Panc1 (cell line): ENCODE results near the gene NADK2. TPM values are rescaled to one million over a fixed set of nuclear protein-coding genes. Genes with fewer than 3 reads are reported as not detected.

Experiments
- ATAC-seq: fragments of 200-7000 bp; cut with Tn5 transposase; 2 replicates; pipeline ENCODE4 v1.9.1; 2020; ENCODE audit warnings: mild to moderate bottlenecking, moderate library complexity
- BruUV-seq: library from RNA; stranded (reverse); fragments of 400-500 nt; replicated peaks from 2 replicates; lab custom pipeline; 2021; lab: Mats Ljungman, UMichigan
- CTCF ChIA-PET: fragments of 300-600 bp; sonication (Branson Sonifier 250); formaldehyde crosslinking; loops from one replicate; lab custom pipeline; 2022; ENCODE audit warnings: antibody characterized with exemption; lab: Charles Lee
- POLR2A ChIA-PET: fragments of 300-600 bp; sonication (Branson Sonifier 250); formaldehyde crosslinking; loops from one replicate; lab custom pipeline; 2022; ENCODE audit warnings: antibody characterized with exemption; lab: Charles Lee
- DNase-seq: peaks from one replicate; pipeline ENCODE4 v3.0.0-alpha.2; 2010; ENCODE audit warnings: low read depth, low spot score
- H3K27ac ChIP-seq: 2 replicates; pipeline ENCODE4 v1.5.1; 2011; ENCODE audit warnings: mild to moderate bottlenecking, low read length, inconsistent platforms
- H3K27me3 ChIP-seq: fragments of 200-500 bp; sonication (Bioruptor generic); 2 replicates; pipeline ENCODE4 v1.6.0; 2014; ENCODE audit warnings: low read length, inconsistent platforms; ENCODE audit not compliant: control insufficient read depth, insufficient read depth
- H3K36me3 ChIP-seq: fragments of 200-500 bp; sonication (Bioruptor generic); 2 replicates; pipeline ENCODE4 v1.5.1; 2014; ENCODE audit warnings: inconsistent platforms, mild to moderate bottlenecking, low read length, moderate library complexity; ENCODE audit not compliant: control insufficient read depth, insufficient read depth
- H3K4me1 ChIP-seq: 2 replicates; pipeline ENCODE4 v1.5.1; 2011; ENCODE audit warnings: inconsistent platforms, mild to moderate bottlenecking, low read length, moderate library complexity; ENCODE audit not compliant: control insufficient read depth, insufficient read depth
- H3K4me3 ChIP-seq, 2 experiments: 2 replicates each; pipeline ENCODE4 v1.5.1; 2011 to 2012; ENCODE audit warnings: low read depth in 2 of 2, low read length in 2 of 2, mild to moderate bottlenecking in 2 of 2, inconsistent platforms in 1 of 2, moderate library complexity in 1 of 2
- H3K9me3 ChIP-seq: fragments of 200-500 bp; sonication (Bioruptor generic); 2 replicates; pipeline ENCODE4 v1.5.1; 2014; ENCODE audit warnings: low read depth, mild to moderate bottlenecking, inconsistent platforms, low read length, moderate library complexity; ENCODE audit not compliant: control insufficient read depth, insufficient read depth
- CTCF ChIP-seq: fragments of 450-650 bp; IDR thresholded peaks from 2 replicates; pipeline ENCODE4 v1.5.1; 2017; ENCODE audit warnings: mild to moderate bottlenecking
- POLR2AphosphoS5 ChIP-seq: IDR thresholded peaks from 2 replicates; pipeline ENCODE4 v1.6.1; 2012; ENCODE audit warnings: mild to moderate bottlenecking, low read depth, low read length, moderate library complexity
- REST ChIP-seq, 2 experiments: IDR thresholded peaks; 2 replicates each; pipeline ENCODE4 v1.6.1; 2011 to 2012; ENCODE audit warnings: low read depth in 2 of 2, control low read depth in 1 of 2, low read length in 1 of 2, mild to moderate bottlenecking in 1 of 2, moderate library complexity in 1 of 2; ENCODE audit not compliant: insufficient read depth in 1 of 2
- SIN3A ChIP-seq: IDR thresholded peaks from 2 replicates; pipeline ENCODE4 v1.6.1; 2012; ENCODE audit warnings: low read depth, mild to moderate bottlenecking, low read length, moderate library complexity, borderline replicate concordance; ENCODE audit not compliant: insufficient read depth
- TCF7L2 ChIP-seq: IDR thresholded peaks from 2 replicates; pipeline ENCODE4 v1.6.1; 2011; ENCODE audit warnings: mild to moderate bottlenecking, low read depth, low read length, inconsistent platforms
- in situ Hi-C: cut with HindIII; loops from 2 replicates; pipeline ENCODE4 v1.10.0; 2016; ENCODE audit warnings: low sequenced_read_pairs, low pct_unique_long_range_greater_than_20kb
- intact Hi-C: fragments of 100-400 bp; cut with micrococcal nuclease; formaldehyde crosslinking; loops from one replicate; pipeline ENCODE4 v1.10.0; 2022; ENCODE audit not compliant: unreplicated experiment
- total RNA-seq: library from RNA; stranded (reverse); gene quantifications from one replicate; pipeline ENCODE4 v1.2.1, GENCODE V29; 2021; ENCODE audit not compliant: unreplicated experiment

NADK2 gene
- total RNA-seq, 1 experiment from 2014 or later, result 22.5 TPM

GRCh38 chr5:36215910-36216309 is 25.8 kb downstream of the NADK2 start:
- ATAC-seq, result no peak
- in situ Hi-C loops (no loop called here), intact Hi-C loops (no loop called here)
- Histone ChIP-seq H3K36me3 (peaks cover 12% of the 10 kb centered on the region), H3K27me3 (no peaks in the 10 kb centered on the region), H3K9me3 (no peaks in the 10 kb centered on the region), H3K4me3 (no peak overlapping the region), H3K27ac (no peak overlapping the region), H3K4me1 (no peaks in the 10 kb centered on the region)
- DNase-seq, result no peak
- ChIA-PET CTCF (interaction anchor here (0.6 kb wide), 1 partner anchor 39 kb away, joined by 3 read pairs; no protein-coding TSS in a partner anchor), POLR2A (no interaction called here)
- BruUV-seq, result TSS peak; percentile 21
- TF ChIP-seq SIN3A (no peak), CTCF (no peak), TCF7L2 (no peak), REST (IDR thresholded peaks at IDR 0.05; ENCODE audit: insufficient read depth in 1 of 2, low read depth in 2 of 2, low read length in 1 of 2) (no peak), POLR2AphosphoS5 (no peak)

GRCh38 chr5:36214436-36214835 is 27.3 kb downstream of the NADK2 start:
- ATAC-seq, result no peak
- Histone ChIP-seq H3K9me3 (no peaks in the 10 kb centered on the region), H3K4me3 (no peak overlapping the region), H3K27ac (no peak overlapping the region), H3K4me1 (no peaks in the 10 kb centered on the region), H3K27me3 (no peaks in the 10 kb centered on the region), H3K36me3 (peaks cover 10% of the 10 kb centered on the region)
- no peak for TF ChIP-seq SIN3A
- TF ChIP-seq TCF7L2, result no peak
- TF ChIP-seq POLR2AphosphoS5, result no peak
- TF ChIP-seq REST (IDR thresholded peaks at IDR 0.05; ENCODE audit: insufficient read depth in 1 of 2, low read depth in 2 of 2, low read length in 1 of 2), result no peak
- no peak for TF ChIP-seq CTCF
- BruUV-seq, result no TSS peak
- intact Hi-C loops, result no loop called here
- no peak for DNase-seq
- in situ Hi-C loops, result no loop called here
- POLR2A ChIA-PET, result no interaction called here
- CTCF ChIA-PET, result no interaction called here
